ENCODE data around the gene HS3ST2.

The HS3ST2 gene

DNA sequence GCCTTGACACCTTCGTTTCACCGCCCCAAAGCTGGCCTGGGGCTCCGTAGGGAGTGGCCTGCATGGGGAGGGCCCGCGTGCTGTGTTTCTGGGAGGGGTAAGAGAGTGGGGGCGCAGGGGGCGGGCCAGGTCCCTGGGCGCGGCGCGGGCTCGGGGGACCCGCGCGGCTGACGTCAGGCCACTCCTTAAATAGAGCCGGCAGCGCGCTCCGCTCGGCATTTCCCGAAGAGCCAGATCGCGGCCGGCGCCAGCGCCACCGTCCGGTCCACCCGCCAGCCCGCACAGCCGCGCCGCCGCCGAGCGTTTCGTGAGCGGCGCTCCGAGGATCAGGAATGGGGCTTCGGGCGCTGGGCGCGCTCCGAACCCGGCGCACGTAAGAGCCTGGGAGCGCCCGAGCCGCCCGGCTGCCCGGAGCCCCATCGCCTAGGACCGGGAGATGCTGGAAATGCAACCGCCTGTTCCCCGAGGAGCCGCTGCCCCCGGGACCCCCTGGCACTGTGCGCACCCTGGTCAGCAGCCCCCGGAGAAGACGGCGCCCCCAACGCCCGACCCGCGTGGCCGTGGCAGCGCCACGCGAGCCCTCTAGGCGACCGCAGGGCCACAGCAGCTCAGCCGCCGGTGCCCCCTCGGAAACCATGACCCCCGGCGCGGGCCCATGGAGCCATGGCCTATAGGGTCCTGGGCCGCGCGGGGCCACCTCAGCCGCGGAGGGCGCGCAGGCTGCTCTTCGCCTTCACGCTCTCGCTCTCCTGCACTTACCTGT is at the start of gene HS3ST2:
HS3ST2 (plus strand) TSS at position 215 of the 763 bp plus-strand sequence; CDS start at position 664, 449 bp downstream.
- DNase-seq = peak; percentile 70
- TF ChIP-seq, protein P1, sequence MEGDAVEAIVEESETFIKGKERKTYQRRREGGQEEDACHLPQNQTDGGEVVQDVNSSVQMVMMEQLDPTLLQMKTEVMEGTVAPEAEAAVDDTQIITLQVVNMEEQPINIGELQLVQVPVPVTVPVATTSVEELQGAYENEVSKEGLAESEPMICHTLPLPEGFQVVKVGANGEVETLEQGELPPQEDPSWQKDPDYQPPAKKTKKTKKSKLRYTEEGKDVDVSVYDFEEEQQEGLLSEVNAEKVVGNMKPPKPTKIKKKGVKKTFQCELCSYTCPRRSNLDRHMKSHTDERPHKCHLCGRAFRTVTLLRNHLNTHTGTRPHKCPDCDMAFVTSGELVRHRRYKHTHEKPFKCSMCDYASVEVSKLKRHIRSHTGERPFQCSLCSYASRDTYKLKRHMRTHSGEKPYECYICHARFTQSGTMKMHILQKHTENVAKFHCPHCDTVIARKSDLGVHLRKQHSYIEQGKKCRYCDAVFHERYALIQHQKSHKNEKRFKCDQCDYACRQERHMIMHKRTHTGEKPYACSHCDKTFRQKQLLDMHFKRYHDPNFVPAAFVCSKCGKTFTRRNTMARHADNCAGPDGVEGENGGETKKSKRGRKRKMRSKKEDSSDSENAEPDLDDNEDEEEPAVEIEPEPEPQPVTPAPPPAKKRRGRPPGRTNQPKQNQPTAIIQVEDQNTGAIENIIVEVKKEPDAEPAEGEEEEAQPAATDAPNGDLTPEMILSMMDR (IDR thresholded peaks at IDR 0.05; ENCODE audit: low read depth, low read length) = peak; percentile 62
- peak within 1 kb of the TSS; percentile 69 for H3K4me3 ChIP-seq (ENCODE audit: low read depth, low read length)
- peaks cover 14% of the 10 kb centered on the region for H3K27me3 ChIP-seq (ENCODE audit: insufficient read depth, low read depth, severe bottlenecking)
- no peaks in the 10 kb centered on the region for H3K36me3 ChIP-seq
- no peaks in the 10 kb centered on the region for H3K9me3 ChIP-seq (ENCODE audit: severe bottlenecking)
- H3K27ac ChIP-seq = no peak within 1 kb of the TSS

DNA sequence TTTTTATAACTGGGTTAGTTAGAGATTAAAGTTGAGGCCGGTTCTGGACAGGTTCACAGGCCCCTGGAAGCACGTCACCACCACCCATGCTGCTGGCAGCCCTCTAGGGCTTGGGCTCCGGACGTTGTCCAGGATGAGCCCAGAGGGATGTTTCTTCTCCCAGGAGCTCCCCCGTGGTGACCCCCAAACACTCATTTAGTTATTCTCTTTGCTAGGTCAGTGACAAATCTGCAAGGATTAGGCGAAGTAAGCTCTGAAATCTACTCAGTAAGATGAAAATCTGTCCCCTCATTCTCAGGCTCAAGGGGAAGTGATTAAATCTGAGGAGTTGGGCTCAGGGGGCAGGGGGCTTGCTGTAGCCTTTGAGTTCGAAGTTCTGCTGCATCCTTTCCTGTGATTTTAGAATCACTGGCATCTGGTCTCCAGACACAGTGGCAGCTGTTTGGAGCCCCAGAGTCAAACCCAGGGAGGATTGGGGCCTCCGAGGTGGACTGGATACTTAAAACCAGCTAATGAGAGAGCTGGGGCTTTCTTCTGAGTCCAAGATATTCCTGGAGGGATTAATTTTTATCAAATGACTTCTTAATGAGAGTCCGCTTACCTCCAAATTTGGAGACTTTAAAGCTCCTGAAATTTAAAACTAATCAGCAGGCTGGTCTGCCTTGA is 49.2 kb upstream of the HS3ST2 start:
- TF ChIP-seq, protein P1 (IDR thresholded peaks at IDR 0.05; ENCODE audit: low read depth, low read length) = no peak
- Histone ChIP-seq H3K27me3 (ENCODE audit: insufficient read depth, low read depth, severe bottlenecking) (no peaks in the 10 kb centered on the region), H3K36me3 (no peaks in the 10 kb centered on the region), H3K9me3 (ENCODE audit: severe bottlenecking) (no peaks in the 10 kb centered on the region), H3K27ac (peak overlapping the region; percentile 35), H3K4me3 (ENCODE audit: low read depth, low read length) (no peak overlapping the region)
- DNase-seq = peak; percentile 81

- DNase-seq = no peak
- Histone ChIP-seq H3K4me3 (ENCODE audit: low read depth, low read length) (no peak overlapping the region), H3K27me3 (ENCODE audit: insufficient read depth, low read depth, severe bottlenecking) (no peaks in the 10 kb centered on the region), H3K27ac (peak overlapping the region; percentile 35), H3K9me3 (ENCODE audit: severe bottlenecking) (no peaks in the 10 kb centered on the region), H3K36me3 (no peaks in the 10 kb centered on the region)
- TF ChIP-seq, protein P1 (IDR thresholded peaks at IDR 0.05; ENCODE audit: low read depth, low read length) = no peak
These were observed 48.5 kb upstream of the HS3ST2 start for GRCh38 chr16:22765479-22765878.

- DNase-seq = no peak
- Histone ChIP-seq H3K4me3 (ENCODE audit: low read depth, low read length) (no peak overlapping the region), H3K36me3 (no peaks in the 10 kb centered on the region), H3K27me3 (ENCODE audit: insufficient read depth, low read depth, severe bottlenecking) (no peaks in the 10 kb centered on the region), H3K27ac (no peak overlapping the region), H3K9me3 (ENCODE audit: severe bottlenecking) (no peaks in the 10 kb centered on the region)
- TF ChIP-seq, protein P1 (IDR thresholded peaks at IDR 0.05; ENCODE audit: low read depth, low read length) = no peak
These were observed 43.1 kb upstream of the HS3ST2 start for GRCh38 chr16:22770866-22771265.

DNA sequence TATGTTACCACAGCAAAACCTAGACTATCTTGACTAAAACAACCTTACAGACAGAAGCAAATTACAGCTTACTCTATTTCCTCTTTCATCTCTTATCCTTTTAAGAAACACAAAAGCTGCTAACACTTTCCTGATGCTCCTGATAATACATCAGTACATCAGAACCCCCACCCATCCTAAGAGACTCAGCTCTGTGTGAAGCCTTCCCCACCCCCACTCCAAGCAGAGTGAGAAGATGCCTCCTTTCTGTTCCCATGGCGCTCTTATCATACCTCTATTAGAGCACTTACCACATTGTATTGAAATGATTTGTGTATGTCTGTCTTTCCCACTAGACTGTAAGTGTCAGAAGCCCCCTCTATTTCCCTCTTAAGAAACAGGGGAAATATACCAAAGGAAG is 42.4 kb upstream of the HS3ST2 start:
- no peaks in the 10 kb centered on the region for H3K9me3 ChIP-seq (ENCODE audit: severe bottlenecking)
- no peaks in the 10 kb centered on the region for H3K27me3 ChIP-seq (ENCODE audit: insufficient read depth, low read depth, severe bottlenecking)
- no peak overlapping the region for H3K27ac ChIP-seq
- TF ChIP-seq, protein P1 (IDR thresholded peaks at IDR 0.05; ENCODE audit: low read depth, low read length) = no peak
- no peak for DNase-seq
- H3K36me3 ChIP-seq = no peaks in the 10 kb centered on the region
- H3K4me3 ChIP-seq (ENCODE audit: low read depth, low read length) = no peak overlapping the region

Data from WERI-Rb-1 (cell line).